GM18861 (cell line): ENCODE data around the gene SRSF4.
"Not testable (repeated sequence)": the region's sequence is repeated elsewhere in the genome, so short reads cannot be mapped to it uniquely, and the experiment has no call there.

Experiments
- ATAC-seq: cut with Tn5 transposase; IDR thresholded peaks from one replicate; pipeline ENCODE4 v1.9.1; 2021; ENCODE audit not compliant: unreplicated experiment

Gene SRSF4

GRCh38 chr1:29126198-29126597 lies 55.5 kb downstream of the SRSF4 start:
- no peak for ATAC-seq

DNA sequence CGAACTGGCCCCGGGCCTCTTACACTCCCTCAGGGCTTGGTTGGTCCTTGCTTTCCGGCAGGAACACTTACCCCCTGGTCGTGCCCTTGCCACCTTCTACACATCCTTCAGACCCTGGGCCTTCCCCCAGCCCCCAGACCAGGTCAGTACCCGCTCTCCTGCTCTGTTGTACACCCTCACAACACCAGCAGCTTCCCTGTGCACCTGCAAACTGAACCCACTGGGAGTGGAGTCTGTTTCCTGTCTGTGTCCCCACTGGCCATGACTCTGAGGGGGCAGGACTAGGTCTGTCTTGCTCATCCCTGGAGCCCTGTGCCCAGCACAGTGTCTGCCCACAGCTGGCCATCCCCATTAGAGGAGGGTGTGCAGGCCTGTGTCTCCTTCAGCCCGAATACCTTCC lies 55.9 kb downstream of the SRSF4 start:
- ATAC-seq = no peak

- no peak for ATAC-seq
Measured at GRCh38 chr1:29125237-29125641, 56.5 kb downstream of the SRSF4 start.

- no peak for ATAC-seq
Measured at GRCh38 chr1:29124366-29125236, 57.1 kb downstream of the SRSF4 start.

DNA sequence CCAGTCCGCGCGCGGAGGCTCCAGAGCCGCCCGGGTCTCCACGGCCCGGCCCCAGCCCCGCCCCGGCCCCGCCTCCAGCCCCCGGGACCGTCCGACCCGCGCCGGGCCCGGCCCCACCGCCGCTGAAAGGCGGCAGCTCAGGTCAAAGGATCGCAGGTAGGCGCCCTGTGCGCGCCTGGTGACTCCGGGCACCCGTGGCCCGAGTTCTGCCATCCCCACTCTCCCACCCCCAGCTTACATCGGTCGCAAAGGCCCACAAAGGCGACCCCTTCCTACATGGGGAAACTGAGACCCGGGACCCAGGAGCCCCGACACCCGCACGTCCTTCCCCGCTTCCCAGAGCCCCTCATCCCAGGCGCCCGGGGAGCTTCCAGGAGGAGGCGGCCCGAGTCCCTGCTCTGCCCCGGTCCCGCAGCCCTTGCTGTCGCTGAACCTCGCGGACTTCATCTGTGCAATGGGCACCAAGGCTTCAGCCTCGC lies 57.8 kb downstream of the SRSF4 start, which contains the start of gene TMEM200B:
TSS of gene TMEM200B (minus strand) at position 17 of the 479 bp plus-strand sequence. CDS start 2,075 bp downstream, outside the sequence.
- ATAC-seq = no peak

DNA sequence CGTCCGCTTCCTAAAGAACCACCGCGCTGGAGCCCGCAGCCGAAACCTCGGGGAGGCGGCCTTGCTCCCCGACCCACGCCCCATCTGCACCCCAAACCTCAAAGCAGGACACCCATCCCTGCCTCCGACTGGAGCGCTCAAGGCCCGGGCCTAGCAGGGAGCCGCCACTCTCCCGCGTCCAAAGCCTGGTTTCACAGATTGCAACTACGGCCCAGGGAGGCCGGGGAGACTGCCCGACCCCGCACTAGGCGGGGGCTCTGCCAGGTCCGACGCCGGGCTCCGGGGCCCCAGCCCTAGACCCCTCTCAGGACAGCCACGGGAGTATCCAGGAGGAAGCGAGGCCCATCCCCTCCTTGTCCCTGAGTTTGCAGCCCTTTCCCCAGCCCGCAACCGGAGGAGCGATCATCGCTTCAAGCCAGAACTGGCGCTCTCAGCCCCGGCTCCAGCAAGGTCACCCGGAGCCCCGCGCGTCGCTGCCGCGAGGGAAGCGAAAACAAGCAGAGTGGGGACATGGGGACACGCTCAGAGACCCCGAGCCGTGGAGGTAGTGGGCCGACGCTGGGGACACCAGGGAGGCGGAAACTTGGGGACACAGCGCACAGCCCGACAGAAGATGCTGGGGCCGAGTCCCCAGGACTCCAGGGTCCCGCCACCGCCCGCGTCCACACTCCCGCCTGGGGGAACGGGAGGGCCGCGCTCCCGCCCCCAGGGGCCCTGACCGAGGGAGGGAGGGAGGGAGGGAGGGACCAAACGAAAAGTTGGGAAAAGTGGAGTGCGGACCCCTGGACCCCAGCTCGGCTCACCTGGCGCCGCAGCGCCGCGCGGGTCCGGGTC lies 58.4 kb downstream of the SRSF4 start:
- ATAC-seq = no peak

- no peak for ATAC-seq
Measured at GRCh38 chr1:29122682-29123052, 59.0 kb downstream of the SRSF4 start.

DNA sequence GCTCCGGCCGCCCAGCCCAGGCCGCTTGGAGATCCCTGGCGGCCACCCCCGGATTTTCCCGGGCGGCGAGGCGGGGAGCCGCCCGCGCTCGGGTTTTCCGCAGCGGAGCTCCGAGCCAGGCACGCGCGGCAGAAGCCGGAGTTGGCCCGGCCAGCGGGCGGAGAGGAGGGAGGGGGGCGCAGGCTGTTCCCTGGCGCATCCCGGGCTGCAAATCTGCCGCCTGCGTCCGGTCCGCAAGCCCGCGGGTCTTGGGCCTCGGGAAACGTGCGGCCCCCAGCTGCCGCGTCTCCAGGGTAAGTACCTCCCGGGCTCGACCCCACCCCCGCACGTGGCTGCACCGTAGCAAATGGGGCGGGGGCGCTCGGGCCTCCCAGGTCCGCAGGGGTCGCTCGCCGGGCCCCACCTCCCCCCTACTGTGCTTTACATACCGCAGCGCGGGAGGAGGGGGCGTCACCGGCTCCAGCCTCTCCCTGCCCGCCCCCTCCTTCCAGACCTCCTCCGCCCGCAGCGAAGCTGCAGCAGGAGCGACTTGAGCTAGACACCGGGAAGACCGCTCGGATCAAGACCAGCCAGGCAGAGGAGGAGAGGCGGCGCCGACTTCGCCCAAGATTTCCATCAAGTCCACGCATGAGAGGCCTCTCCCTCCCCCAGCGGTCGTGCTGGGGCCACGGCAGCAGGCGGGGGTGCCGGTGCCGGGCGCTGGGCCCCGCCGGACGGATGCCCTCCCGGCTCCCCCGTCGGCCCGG lies 59.6 kb downstream of the SRSF4 start:
- no peak for ATAC-seq

GRCh38 chr1:29121516-29121935 lies 60.2 kb downstream of the SRSF4 start:
- ATAC-seq = no peak

- no peak for ATAC-seq
Measured at GRCh38 chr1:29120947-29121485, 60.7 kb downstream of the SRSF4 start.

GRCh38 chr1:29120367-29120766 lies 61.3 kb downstream of the SRSF4 start:
- no peak for ATAC-seq

DNA sequence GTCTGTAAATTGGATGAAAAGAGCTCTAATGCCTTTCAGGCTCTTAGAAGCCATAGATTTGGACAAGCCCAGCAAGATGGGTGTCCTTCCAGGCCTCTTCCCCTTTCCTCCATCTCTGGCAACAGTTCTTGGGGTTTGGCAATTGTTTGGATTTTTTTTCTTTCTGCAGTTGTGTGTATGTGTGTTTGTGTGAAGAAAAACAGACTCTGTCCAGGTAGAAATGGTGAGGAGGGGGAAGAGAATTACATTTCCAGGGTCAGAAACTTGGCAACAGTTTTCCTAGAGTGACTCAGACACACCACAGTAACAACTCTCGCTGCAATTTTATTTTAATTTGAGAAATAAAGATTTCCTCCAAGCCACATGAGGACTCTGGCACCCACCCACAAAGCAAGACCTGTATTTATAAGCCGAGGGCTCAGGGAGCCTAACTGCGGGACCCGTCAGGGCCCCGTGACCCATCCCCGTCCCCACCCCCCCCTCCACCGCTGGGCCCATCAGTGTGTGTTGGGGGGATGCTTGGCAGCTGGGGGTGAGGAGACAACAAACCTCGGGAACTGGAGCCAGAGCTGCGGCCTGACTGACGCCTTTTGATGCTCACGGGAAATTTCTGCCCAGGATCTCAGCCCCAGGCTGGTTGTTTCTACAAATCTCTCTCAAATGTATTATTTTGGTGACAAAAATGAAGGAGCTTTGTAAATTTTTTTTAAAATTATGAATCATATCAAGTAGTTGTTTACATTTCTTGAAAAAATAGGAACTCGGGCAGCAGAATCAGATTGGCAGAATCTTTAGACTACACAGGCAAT lies 62.4 kb downstream of the SRSF4 start:
- ATAC-seq = no peak

GRCh38 chr1:29117381-29117780 lies 64.3 kb downstream of the SRSF4 start:
- ATAC-seq = no peak

GRCh38 chr1:29114654-29115053 lies 67.0 kb downstream of the SRSF4 start:
- ATAC-seq = no peak

DNA sequence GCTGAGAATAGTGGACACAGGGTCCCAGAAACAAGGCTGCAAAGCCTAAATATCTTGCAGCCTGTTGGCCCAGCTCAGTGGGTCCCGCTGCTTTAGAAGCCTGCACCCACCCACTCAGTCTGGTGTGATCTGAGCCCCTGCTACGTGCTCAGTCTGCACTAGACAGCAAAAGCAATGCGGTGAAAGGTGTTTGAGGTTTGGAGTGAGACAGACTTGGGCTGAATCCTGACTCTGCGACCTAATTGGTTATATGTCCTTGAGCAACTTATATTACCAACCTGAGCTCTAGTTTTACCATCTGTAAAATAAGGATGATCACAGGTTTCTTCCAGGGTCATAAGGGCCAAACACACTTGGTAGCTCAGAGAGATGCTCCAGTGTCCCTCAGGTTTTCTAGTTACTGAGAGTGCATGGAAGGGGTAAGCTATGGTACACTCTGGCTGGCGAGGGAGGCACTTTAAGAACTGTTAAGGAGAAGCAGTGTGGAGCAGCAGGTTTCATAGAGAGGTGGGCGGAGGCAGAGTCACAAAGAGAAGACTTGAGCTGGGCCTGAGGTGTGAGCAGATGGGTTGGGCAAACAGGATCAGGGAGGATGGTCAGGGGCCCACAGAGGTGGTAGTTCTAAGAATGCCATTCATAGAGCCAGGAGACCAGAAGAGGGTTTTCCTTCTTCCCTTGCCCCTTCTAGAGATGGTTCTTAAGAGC lies 68.1 kb downstream of the SRSF4 start:
- no peak for ATAC-seq

DNA sequence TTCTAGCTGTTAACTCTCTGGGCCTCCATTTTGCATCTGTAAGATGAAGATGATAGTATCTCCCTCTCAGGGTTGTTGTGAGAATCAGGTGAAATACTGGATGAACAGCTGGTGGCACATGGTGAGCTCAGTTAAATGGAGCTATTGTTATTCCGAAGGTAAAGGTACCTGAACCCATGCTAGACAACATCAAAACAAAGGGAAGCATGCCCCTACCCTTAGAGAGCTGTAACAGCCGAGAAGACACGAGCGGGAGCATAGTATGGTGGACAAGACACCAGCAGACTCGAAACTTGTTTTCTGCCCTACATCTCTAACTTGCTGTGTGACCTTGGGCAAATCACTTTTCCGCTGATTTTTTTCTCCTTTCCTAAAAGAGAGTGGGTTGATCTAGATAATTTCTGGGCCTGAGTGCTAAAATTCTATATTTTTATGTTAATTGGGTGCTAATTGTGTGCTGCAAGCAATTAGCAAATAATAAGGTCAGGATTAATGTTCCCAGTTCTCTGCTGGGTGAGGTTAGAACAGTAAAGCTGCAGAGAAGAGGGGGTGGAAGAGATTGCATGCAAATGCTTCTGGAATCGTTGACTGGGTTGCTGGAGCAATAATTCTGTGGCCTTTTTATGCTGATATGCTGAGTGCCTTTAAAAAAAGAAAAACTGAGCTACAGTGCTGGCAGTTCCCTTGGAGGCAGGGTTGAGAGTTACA lies 68.8 kb downstream of the SRSF4 start:
- ATAC-seq = no peak

DNA sequence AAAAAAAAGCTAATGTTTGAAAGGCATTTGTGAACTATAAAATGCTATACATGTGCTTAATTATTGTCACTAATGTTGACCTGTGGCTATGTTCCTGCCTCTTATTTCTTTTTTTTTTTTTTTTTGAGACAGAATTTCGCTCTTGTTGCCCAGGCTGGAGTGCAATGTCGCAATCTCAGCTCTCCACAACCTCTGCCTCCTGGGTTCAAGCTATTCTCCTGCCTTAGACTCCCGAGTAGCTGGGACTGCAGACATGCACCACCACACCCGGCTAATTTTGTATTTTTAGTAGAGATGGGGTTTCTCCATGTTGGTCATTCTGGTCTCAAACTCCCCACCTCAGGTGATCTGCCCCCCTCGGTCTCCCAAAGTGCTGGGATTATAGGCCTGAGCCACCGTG lies 73.7 kb downstream of the SRSF4 start:
- not testable (repeated sequence) for ATAC-seq

DNA sequence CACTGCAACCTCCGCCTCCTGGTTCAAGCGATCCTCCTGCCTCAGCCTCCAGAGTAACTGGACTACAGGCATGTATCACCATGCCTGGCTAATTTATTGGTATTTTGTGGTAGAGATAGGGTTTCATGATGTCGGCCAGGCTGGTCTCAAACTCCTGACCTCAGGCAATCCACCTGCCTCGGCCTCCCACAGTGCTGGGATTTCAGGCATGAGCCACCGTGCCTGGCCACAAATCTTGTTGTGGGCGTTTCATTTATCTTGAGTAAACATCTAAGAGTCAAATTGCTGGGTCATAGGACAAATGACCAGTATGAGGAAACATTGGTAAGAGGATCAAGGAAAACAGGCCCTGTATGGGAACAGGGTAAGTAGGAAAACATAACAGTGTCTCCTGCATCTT lies 75.9 kb downstream of the SRSF4 start:
- ATAC-seq = no peak

DNA sequence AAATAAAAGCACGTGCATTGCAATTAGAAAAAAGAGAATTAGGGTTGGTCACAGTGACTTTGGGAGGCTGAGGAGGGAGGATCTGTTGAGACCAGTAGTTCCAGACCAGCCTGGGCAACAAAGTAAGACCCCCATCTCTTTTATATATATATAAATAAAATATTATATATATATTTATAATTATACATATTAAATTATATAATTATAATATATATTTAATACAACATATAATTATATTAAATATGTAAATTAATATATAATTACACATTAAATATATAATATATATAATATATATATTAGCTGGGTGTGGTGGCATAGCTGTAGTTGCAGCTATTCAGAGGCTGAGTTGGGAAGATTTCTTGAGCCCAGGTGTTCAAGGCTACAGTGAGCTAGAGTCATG lies 81.2 kb downstream of the SRSF4 start:
- no peak for ATAC-seq
